ENCODE measurements around the gene RPTOR.

DNA sequence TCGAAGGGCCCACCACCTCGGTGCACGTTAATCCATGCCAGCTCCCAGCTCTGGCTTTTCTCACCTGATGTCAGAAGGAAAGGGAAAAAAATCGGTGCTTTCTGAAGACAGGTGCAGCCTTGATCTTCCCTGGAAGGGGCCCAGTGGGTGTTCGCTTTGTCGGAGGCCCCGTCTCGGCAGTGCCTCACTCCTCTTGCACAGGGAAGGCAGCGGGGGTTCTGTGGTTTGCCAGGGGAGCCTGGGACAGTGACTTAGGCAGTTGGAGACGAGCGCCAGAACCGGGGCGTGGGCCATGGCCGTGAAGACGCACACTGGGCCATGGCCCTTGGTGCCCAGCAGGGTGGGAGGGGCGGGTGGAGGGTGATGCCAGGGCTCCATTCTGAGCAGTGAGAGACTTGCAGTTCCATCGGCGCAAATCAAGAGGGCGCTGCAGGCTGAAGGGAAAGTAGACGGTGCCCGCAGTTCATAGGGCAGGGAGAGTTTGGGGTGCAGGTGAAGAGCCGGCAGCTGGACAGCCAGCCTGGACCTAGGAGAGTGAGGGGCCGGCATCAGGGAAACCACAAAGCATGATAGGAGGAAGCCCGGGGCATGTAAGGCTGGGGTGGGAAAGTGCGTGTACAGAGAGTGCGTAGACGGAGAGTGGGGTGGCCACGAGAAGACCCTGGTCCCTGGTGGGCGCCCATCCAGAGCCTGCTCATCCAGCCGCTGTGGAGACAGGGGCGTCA lies 345.7 kb downstream of the RPTOR start:
- TF ChIP-seq EZH2 (IDR thresholded peaks at IDR 0.05) (no peak), FOXP2 (optimal IDR thresholded peaks at IDR 0.05; ENCODE audit: control extremely low read depth, extremely low read length, insufficient read depth) (no peak), POLR2AphosphoS5 (IDR thresholded peaks at IDR 0.05; ENCODE audit: borderline replicate concordance, low read depth, low read length) (no peak)
